Endothelial cell (in vitro differentiated cells): Measurements from ENCODE around the gene EFS. TPM values are rescaled to one million over a fixed set of nuclear protein-coding genes. Genes with fewer than 3 reads are reported as not detected.
"Not testable (repeated sequence)": the region's sequence is repeated elsewhere in the genome, so short reads cannot be mapped to it uniquely, and the experiment has no call there.

ENCODE experiments used
- DNase-seq: peaks from one replicate; pipeline ENCODE4 v3.0.0; 2021; ENCODE audit warnings: low spot score
- H3K27ac Mint-ChIP-seq: one replicate; pipeline ENCODE4 v1.8.0; 2021; ENCODE audit warnings: mixed read lengths, inconsistent platforms; ENCODE audit not compliant: unreplicated experiment
- H3K27me3 Mint-ChIP-seq: one replicate; pipeline ENCODE4 v1.8.0; 2021; ENCODE audit warnings: mild to moderate bottlenecking, moderate library complexity, mixed read lengths, inconsistent platforms; ENCODE audit not compliant: unreplicated experiment
- H3K36me3 Mint-ChIP-seq: one replicate; pipeline ENCODE4 v1.8.0; 2021; ENCODE audit warnings: mild to moderate bottlenecking, low read depth, mixed read lengths, inconsistent platforms; ENCODE audit not compliant: unreplicated experiment
- H3K4me1 Mint-ChIP-seq: one replicate; pipeline ENCODE4 v1.8.0; 2021; ENCODE audit warnings: mild to moderate bottlenecking, mixed read lengths, inconsistent platforms; ENCODE audit not compliant: unreplicated experiment
- H3K4me3 Mint-ChIP-seq: one replicate; pipeline ENCODE4 v1.8.0; 2021; ENCODE audit warnings: mild to moderate bottlenecking, mixed read lengths, inconsistent platforms; ENCODE audit not compliant: unreplicated experiment
- H3K9me3 Mint-ChIP-seq: one replicate; pipeline ENCODE4 v1.8.0; 2021; ENCODE audit warnings: mixed read lengths, inconsistent platforms; ENCODE audit not compliant: unreplicated experiment
- total RNA-seq: library from RNA; stranded (reverse); fragmentation: NEBNext Ultra II Directional; extraction: Animal tissue kit (Norgen Biotek cat#: 25700); gene quantifications from one replicate; pipeline ENCODE4 v1.2.1, GENCODE V29; 2021; ENCODE audit not compliant: unreplicated experiment
- TF ChIP-seq, protein P1 (sequence below): fragments of 200-600 bp; sonication (generic); IDR thresholded peaks from one replicate; pipeline ENCODE4 v1.5.0; 2021; ENCODE audit warnings: antibody characterized with exemption; ENCODE audit not compliant: unreplicated experiment

EFS gene
- total RNA-seq, 1 donor from 2014 or later = 17.8 TPM

- DNase-seq = no peak
- no peaks in the 10 kb centered on the region for H3K36me3 Mint-ChIP-seq
- TF ChIP-seq, protein P1, sequence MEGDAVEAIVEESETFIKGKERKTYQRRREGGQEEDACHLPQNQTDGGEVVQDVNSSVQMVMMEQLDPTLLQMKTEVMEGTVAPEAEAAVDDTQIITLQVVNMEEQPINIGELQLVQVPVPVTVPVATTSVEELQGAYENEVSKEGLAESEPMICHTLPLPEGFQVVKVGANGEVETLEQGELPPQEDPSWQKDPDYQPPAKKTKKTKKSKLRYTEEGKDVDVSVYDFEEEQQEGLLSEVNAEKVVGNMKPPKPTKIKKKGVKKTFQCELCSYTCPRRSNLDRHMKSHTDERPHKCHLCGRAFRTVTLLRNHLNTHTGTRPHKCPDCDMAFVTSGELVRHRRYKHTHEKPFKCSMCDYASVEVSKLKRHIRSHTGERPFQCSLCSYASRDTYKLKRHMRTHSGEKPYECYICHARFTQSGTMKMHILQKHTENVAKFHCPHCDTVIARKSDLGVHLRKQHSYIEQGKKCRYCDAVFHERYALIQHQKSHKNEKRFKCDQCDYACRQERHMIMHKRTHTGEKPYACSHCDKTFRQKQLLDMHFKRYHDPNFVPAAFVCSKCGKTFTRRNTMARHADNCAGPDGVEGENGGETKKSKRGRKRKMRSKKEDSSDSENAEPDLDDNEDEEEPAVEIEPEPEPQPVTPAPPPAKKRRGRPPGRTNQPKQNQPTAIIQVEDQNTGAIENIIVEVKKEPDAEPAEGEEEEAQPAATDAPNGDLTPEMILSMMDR = no peak
- peaks cover 7% of the 10 kb centered on the region for H3K27me3 Mint-ChIP-seq
- no peak overlapping the region for H3K27ac Mint-ChIP-seq
- no peak overlapping the region for H3K4me3 Mint-ChIP-seq
- peaks cover 20% of the 10 kb centered on the region for H3K4me1 Mint-ChIP-seq
- H3K9me3 Mint-ChIP-seq = no peaks in the 10 kb centered on the region
These were observed 27.6 kb upstream of the EFS start for GRCh38 chr14:23392613-23393012.

DNA sequence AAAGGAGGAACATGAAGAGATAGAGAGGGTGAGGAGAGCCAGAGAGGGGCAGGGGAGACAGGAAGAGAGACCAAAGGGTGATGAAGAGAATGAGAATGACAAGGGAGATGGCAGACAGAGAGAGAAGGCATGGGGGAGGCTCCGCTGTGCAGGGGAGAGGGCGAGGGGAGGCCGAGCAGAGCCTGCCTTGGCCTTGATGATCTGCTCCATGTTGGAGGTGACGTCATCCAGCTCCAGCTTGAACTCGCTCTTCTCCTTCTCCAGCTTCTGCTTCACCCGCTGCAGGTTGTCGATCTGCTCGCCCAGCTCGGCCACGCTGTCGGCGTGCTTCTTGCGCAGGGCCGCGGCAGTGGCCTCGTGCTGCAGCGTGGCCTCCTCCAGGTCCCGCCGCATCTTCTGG, 24.9 kb upstream of the EFS start:
- not testable (repeated sequence) for H3K27ac Mint-ChIP-seq, H3K4me3 Mint-ChIP-seq, H3K9me3 Mint-ChIP-seq, H3K36me3 Mint-ChIP-seq, DNase-seq, H3K27me3 Mint-ChIP-seq
- peaks cover 20% of the 10 kb centered on the region for H3K4me1 Mint-ChIP-seq

DNA sequence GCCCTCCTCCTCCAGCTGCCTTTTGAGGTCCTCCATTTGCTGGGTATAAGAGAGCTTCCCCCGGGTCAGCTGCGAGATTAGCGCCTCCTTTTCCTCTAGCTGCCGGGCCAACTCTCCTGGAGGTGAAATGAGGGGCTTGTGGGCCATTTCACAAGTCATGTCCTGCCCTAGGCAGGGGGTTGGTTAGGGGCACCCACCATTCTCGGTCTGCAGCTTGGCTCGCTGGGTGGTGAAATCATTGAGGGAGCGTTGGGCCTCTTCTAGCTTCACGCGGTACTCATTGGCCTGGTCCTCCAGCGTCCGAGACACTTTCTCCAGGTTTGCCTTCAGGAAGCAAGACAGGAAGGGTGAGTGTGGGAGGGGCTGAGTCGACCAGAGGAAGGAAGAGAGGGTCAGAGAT, 24.4 kb upstream of the EFS start:
- Mint-ChIP-seq H3K4me1 (peaks cover 20% of the 10 kb centered on the region), H3K27ac (no peak overlapping the region), H3K4me3 (no peak overlapping the region), H3K9me3 (no peaks in the 10 kb centered on the region), H3K36me3 (peaks cover 13% of the 10 kb centered on the region), H3K27me3 (peaks cover 5% of the 10 kb centered on the region)
- TF ChIP-seq, protein P1 = no peak
- DNase-seq = no peak

DNA sequence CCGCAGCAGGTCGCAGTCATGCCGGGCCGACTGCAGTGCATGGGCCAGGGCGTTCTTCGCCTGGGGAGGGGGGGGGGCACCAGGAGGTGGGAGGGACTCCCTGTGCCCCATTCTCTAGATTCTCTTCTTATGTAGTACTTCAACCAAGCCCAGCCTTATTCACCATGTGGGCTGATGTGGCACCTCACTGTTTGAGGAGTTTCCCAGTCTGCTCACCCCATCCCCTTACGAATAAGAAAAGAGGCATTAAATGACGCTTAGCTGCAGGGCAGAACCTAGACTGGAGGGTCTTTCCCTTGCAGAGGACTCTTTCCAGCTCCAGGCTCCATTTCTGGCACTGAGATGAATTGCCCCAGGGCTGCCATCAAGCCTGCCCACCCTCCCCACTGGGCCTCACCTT, 24.0 kb upstream of the EFS start:
- H3K36me3 Mint-ChIP-seq = peaks cover 17% of the 10 kb centered on the region
- H3K9me3 Mint-ChIP-seq = no peaks in the 10 kb centered on the region
- no peak for DNase-seq
- H3K4me1 Mint-ChIP-seq = peaks cover 20% of the 10 kb centered on the region
- H3K4me3 Mint-ChIP-seq = no peak overlapping the region
- H3K27me3 Mint-ChIP-seq = peaks cover 5% of the 10 kb centered on the region
- no peak overlapping the region for H3K27ac Mint-ChIP-seq
- TF ChIP-seq, protein P1 = no peak

- peaks cover 17% of the 10 kb centered on the region for H3K36me3 Mint-ChIP-seq
- H3K9me3 Mint-ChIP-seq = no peaks in the 10 kb centered on the region
- no peak overlapping the region for H3K27ac Mint-ChIP-seq
- TF ChIP-seq, protein P1 = no peak
- peaks cover 4% of the 10 kb centered on the region for H3K27me3 Mint-ChIP-seq
- DNase-seq = no peak
- peaks cover 20% of the 10 kb centered on the region for H3K4me1 Mint-ChIP-seq
- no peak overlapping the region for H3K4me3 Mint-ChIP-seq
These were observed 23.2 kb upstream of the EFS start for GRCh38 chr14:23387916-23388882.
